ENCODE data around the gene PTPRH.

GRCh38 chr19:55212447-55212846 is 3.1 kb upstream of the PTPRH start:
- TF ChIP-seq CTCF (IDR thresholded peaks at IDR 0.05) (no peak), POLR2A (IDR thresholded peaks at IDR 0.05) (no peak), POLR2AphosphoS5 (IDR thresholded peaks at IDR 0.05; ENCODE audit: insufficient read depth in 1 of 2, low read depth in 1 of 2) (no peak)
